Loucy (cell line): ENCODE data around the gene CLEC16A.

Source experiments
- H2AFZ ChIP-seq: fragments of 200-600 bp; sonication (generic); 2 replicates; pipeline ENCODE4 v1.6.0; 2016; ENCODE audit warnings: antibody characterized with exemption, mild to moderate bottlenecking, low read length, moderate library complexity
- H3F3A ChIP-seq: fragments of 200-600 bp; 2 replicates; pipeline ENCODE4 v1.6.0; 2016; ENCODE audit warnings: antibody characterized with exemption, low read depth, mild to moderate bottlenecking
- H3K27me3 ChIP-seq: fragments of 200-600 bp; sonication (generic); 2 replicates; pipeline ENCODE4 v1.6.1; 2014; ENCODE audit warnings: low read length, mild to moderate bottlenecking; ENCODE audit not compliant: insufficient read depth, poor library complexity, severe bottlenecking
- H3K36me3 ChIP-seq: fragments of 200-600 bp; sonication (generic); 2 replicates; pipeline ENCODE4 v1.6.1; 2016; ENCODE audit warnings: low read length; ENCODE audit not compliant: insufficient read depth
- H3K4me1 ChIP-seq: fragments of 200-600 bp; sonication (generic); 2 replicates; pipeline ENCODE4 v1.5.1; 2014; ENCODE audit warnings: low read length, mild to moderate bottlenecking; ENCODE audit not compliant: insufficient read depth, poor library complexity, severe bottlenecking
- H3K4me2 ChIP-seq: fragments of 200-600 bp; sonication (generic); 2 replicates; pipeline ENCODE4 v1.6.0; 2014; ENCODE audit warnings: antibody characterized with exemption, low read length, low read depth, mild to moderate bottlenecking; ENCODE audit not compliant: poor library complexity, severe bottlenecking
- H3K4me3 ChIP-seq: fragments of 200-600 bp; sonication (generic); 2 replicates; pipeline ENCODE4 v1.5.1; 2014; ENCODE audit warnings: low read length, mild to moderate bottlenecking, mixed read lengths; ENCODE audit not compliant: poor library complexity, severe bottlenecking
- H3K79me2 ChIP-seq: fragments of 200-600 bp; sonication (generic); 2 replicates; pipeline ENCODE4 v1.6.1; 2014; ENCODE audit warnings: low read length; ENCODE audit not compliant: insufficient read depth
- H3K9ac ChIP-seq: fragments of 200-600 bp; sonication (generic); 2 replicates; pipeline ENCODE4 v1.6.0; 2014; ENCODE audit warnings: mild to moderate bottlenecking, low read depth, low read length, moderate library complexity; ENCODE audit not compliant: poor library complexity, severe bottlenecking
- H3K9me2 ChIP-seq: fragments of 200-600 bp; sonication (generic); replicated peaks from 2 replicates; pipeline ENCODE4 v1.6.1; 2016; ENCODE audit warnings: low read depth, low read length, mixed read lengths
- H3K9me3 ChIP-seq: fragments of 200-600 bp; sonication (generic); 2 replicates; pipeline ENCODE4 v1.6.1; 2014; ENCODE audit warnings: mild to moderate bottlenecking, antibody characterized with exemption, low read length, low read depth; ENCODE audit not compliant: insufficient read depth
- H4K20me1 ChIP-seq: fragments of 200-600 bp; sonication (generic); 2 replicates; pipeline ENCODE4 v1.6.0; 2014; ENCODE audit warnings: antibody characterized with exemption, low read length, mild to moderate bottlenecking; ENCODE audit not compliant: insufficient read depth, poor library complexity, severe bottlenecking
- EZH2phosphoT487 ChIP-seq: fragments of 200-600 bp; IDR thresholded peaks from 2 replicates; pipeline ENCODE4 v1.6.1; 2018; ENCODE audit warnings: antibody characterized with exemption, mild to moderate bottlenecking, moderate library complexity, borderline replicate concordance
- TF ChIP-seq, protein P1 (sequence below): fragments of 200-600 bp; sonication (generic); conservative IDR thresholded peaks from 2 replicates; pipeline ENCODE4 v1.5.1; 2014; ENCODE audit warnings: mild to moderate bottlenecking, antibody characterized with exemption, low read length

CLEC16A gene

DNA sequence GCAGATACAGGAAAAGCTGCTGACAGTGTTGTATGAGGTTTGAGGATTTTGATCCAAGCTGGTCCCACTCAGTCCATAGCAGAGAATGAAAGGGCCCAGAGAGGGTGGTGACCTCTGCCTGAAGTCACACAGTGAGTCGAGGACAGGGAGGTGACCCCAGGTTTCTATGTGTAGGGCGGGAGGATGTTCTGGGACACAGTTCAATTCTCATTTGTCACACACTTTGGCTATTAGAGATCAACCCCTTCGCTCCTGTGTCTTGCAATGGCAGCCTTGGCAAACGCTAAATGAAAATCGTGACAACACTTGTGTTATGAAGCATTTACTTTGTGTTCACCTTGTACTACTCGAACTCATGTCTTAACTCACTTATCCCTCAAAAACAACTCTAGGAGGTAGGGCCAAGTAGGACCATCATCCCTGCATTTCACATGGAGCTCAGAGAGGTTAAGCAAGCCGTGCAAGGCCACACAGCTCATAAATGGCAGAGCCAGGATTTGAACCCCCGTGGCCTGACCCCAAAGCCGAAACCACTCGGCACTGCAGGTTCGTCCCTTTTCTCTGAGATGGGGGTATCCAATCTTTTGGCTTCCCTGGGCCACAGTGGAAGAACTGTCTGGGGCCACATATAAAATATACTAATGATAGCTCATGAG is 12.3 kb upstream of the CLEC16A start:
- Histone ChIP-seq H3K9me3 (no peaks in the 10 kb centered on the region), H2AFZ (no peak overlapping the region), H3K4me3 (no peak overlapping the region), H4K20me1 (peaks cover 2% of the 10 kb centered on the region), H3K4me2 (no peak overlapping the region), H3K9me2 (no peaks in the 10 kb centered on the region), H3K27me3 (no peaks in the 10 kb centered on the region), H3K36me3 (no peaks in the 10 kb centered on the region), H3K9ac (no peak overlapping the region), H3K79me2 (no peaks in the 10 kb centered on the region), H3F3A (no peaks in the 10 kb centered on the region), H3K4me1 (peaks cover 7% of the 10 kb centered on the region)
- TF ChIP-seq, protein P1, sequence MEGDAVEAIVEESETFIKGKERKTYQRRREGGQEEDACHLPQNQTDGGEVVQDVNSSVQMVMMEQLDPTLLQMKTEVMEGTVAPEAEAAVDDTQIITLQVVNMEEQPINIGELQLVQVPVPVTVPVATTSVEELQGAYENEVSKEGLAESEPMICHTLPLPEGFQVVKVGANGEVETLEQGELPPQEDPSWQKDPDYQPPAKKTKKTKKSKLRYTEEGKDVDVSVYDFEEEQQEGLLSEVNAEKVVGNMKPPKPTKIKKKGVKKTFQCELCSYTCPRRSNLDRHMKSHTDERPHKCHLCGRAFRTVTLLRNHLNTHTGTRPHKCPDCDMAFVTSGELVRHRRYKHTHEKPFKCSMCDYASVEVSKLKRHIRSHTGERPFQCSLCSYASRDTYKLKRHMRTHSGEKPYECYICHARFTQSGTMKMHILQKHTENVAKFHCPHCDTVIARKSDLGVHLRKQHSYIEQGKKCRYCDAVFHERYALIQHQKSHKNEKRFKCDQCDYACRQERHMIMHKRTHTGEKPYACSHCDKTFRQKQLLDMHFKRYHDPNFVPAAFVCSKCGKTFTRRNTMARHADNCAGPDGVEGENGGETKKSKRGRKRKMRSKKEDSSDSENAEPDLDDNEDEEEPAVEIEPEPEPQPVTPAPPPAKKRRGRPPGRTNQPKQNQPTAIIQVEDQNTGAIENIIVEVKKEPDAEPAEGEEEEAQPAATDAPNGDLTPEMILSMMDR: no peak
- TF ChIP-seq EZH2phosphoT487: no peak

DNA sequence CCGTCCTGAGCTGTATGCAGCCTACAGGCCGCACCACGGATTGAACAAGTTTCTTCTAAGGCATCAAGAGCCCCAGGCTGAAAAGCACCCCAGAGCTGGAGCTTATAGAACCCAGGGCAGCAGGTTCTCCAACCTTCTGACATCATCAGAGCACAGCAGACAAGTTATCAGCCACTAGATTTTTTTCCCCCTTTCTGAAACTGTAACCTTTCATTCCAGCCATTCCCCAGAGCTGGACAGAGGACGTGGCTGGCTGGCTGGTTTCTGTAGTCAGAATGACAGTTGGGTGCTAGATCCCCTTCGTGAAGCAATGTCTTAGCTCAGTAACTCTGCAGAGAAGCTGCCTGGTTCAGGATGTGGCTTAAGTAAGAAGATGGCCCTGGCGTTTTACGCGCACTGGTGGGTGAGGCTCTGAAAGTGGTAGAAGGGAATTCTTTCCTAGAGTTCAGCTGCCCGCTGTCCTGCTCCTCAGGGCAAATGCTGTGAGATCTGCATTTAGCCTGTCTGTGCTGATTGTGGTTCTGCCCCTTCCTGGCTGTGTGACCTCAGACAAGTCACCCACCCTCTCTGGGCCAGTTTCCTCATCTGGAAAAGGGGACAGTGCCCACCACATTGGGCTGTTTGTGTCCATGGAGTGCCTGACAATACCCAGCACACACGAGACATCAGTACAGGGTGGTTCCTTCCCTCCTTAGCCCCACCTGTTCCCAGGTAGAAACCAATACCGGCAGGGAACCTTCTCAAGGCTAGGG is 11.2 kb upstream of the CLEC16A start:
- Histone ChIP-seq H3K36me3 (no peaks in the 10 kb centered on the region), H3K9me3 (no peaks in the 10 kb centered on the region), H3K27me3 (no peaks in the 10 kb centered on the region), H3K4me1 (peaks cover 15% of the 10 kb centered on the region), H2AFZ (no peak overlapping the region), H3K79me2 (no peaks in the 10 kb centered on the region), H3K4me3 (no peak overlapping the region), H3K9ac (no peak overlapping the region), H4K20me1 (peaks cover 2% of the 10 kb centered on the region), H3F3A (no peaks in the 10 kb centered on the region), H3K9me2 (no peaks in the 10 kb centered on the region), H3K4me2 (no peak overlapping the region)
- TF ChIP-seq EZH2phosphoT487: no peak
- TF ChIP-seq, protein P1: no peak

DNA sequence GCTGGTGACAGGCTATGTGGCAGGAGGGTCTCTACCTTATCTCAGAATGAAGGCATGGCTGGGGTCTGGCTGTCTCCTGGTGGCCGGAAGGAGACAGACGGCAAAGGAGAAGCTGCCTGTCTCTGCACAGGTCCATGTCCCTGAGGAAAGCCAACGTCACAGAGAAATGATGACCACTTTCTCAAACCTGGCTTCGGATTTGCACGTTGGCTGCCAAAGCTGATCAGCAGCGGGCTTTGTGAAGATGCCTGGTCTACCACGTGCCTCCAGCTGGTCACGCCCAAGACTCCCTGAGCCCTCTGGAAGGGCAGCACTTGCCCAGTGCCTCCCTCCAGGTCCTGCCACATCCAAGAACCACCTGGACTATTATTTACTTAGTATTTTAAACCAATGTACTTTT is 10.5 kb upstream of the CLEC16A start:
- no peaks in the 10 kb centered on the region for H3K79me2 ChIP-seq
- no peaks in the 10 kb centered on the region for H3K9me2 ChIP-seq
- TF ChIP-seq, protein P1: no peak
- TF ChIP-seq EZH2phosphoT487: no peak
- no peaks in the 10 kb centered on the region for H3F3A ChIP-seq
- H3K36me3 ChIP-seq: no peaks in the 10 kb centered on the region
- H3K4me2 ChIP-seq: no peak overlapping the region
- H3K4me3 ChIP-seq: no peak overlapping the region
- peaks cover 2% of the 10 kb centered on the region for H4K20me1 ChIP-seq
- peaks cover 22% of the 10 kb centered on the region for H3K4me1 ChIP-seq
- no peak overlapping the region for H3K9ac ChIP-seq
- H3K9me3 ChIP-seq: no peaks in the 10 kb centered on the region
- no peaks in the 10 kb centered on the region for H3K27me3 ChIP-seq
- no peak overlapping the region for H2AFZ ChIP-seq
